HUES48 (cell line): Measurements from ENCODE around the gene PRRC2A.

Experiments
- H3K27ac ChIP-seq: one replicate; pipeline ENCODE4 v1.7.0; 2013; ENCODE audit warnings: low read depth, low read length, inconsistent platforms
- H3K27me3 ChIP-seq: 2 replicates; pipeline ENCODE4 v1.6.1; 2013; ENCODE audit warnings: mild to moderate bottlenecking, low read length; ENCODE audit not compliant: control insufficient read depth, insufficient read depth
- H3K36me3 ChIP-seq: 2 replicates; pipeline ENCODE4 v1.6.1; 2013; ENCODE audit warnings: low read length; ENCODE audit not compliant: control insufficient read depth, insufficient read depth
- H3K4me1 ChIP-seq: 2 replicates; pipeline ENCODE4 v1.6.1; 2013; ENCODE audit warnings: mild to moderate bottlenecking, low read length; ENCODE audit not compliant: control insufficient read depth, insufficient read depth
- H3K4me3 ChIP-seq: 2 replicates; pipeline ENCODE4 v1.5.1; 2013; ENCODE audit warnings: mild to moderate bottlenecking, low read depth, low read length
- H3K9ac ChIP-seq: 2 replicates; pipeline ENCODE4 v1.6.1; 2013; ENCODE audit warnings: mild to moderate bottlenecking, low read depth, low read length, moderate library complexity
- H3K9me3 ChIP-seq: 2 replicates; pipeline ENCODE4 v1.6.1; 2013; ENCODE audit warnings: low read length; ENCODE audit not compliant: control insufficient read depth, insufficient read depth

PRRC2A gene

GRCh38 chr6:31663126-31663960 is 42.8 kb downstream of the PRRC2A start:
- no peaks in the 10 kb centered on the region for H3K27me3 ChIP-seq
- no peak overlapping the region for H3K9ac ChIP-seq
- peak overlapping the region; percentile 98 for H3K4me3 ChIP-seq
- H3K9me3 ChIP-seq = no peaks in the 10 kb centered on the region
- H3K4me1 ChIP-seq = peaks cover 12% of the 10 kb centered on the region
- peaks cover 37% of the 10 kb centered on the region for H3K36me3 ChIP-seq
- peak overlapping the region; percentile 99 for H3K27ac ChIP-seq

- no peaks in the 10 kb centered on the region for H3K9me3 ChIP-seq
- H3K4me1 ChIP-seq = peaks cover 12% of the 10 kb centered on the region
These were observed 43.7 kb downstream of the PRRC2A start for GRCh38 chr6:31663961-31664789.

GRCh38 chr6:31664790-31665500 is 44.4 kb downstream of the PRRC2A start, which contains the start of gene GPANK1:
GPANK1 (minus strand) TSS chr6:31664997; CDS start chr6:31664478, 519 bp downstream.
- peak within 1 kb of the TSS; percentile 96 for H3K9ac ChIP-seq
- H3K27ac ChIP-seq = peak within 1 kb of the TSS; percentile 99
- peaks cover 53% of the 10 kb centered on the region for H3K36me3 ChIP-seq
- H3K4me3 ChIP-seq = peak within 1 kb of the TSS; percentile 98
- H3K4me1 ChIP-seq = peaks cover 12% of the 10 kb centered on the region
- H3K27me3 ChIP-seq = no peaks in the 10 kb centered on the region
- H3K9me3 ChIP-seq = no peaks in the 10 kb centered on the region

More at GRCh38 chr6:31663961-31664789, 43.7 kb downstream of the PRRC2A start:
- peak overlapping the region; percentile 99 for H3K27ac ChIP-seq
- no peaks in the 10 kb centered on the region for H3K27me3 ChIP-seq
- peak overlapping the region; percentile 98 for H3K4me3 ChIP-seq
- H3K36me3 ChIP-seq = peaks cover 45% of the 10 kb centered on the region
- peak overlapping the region; percentile 96 for H3K9ac ChIP-seq

GRCh38 chr6:31665501-31666336 is 45.2 kb downstream of the PRRC2A start, which contains the start of gene CSNK2B:
CSNK2B (plus strand) TSS chr6:31666080; CDS start chr6:31666832, 752 bp downstream.
- H3K9me3 ChIP-seq = no peaks in the 10 kb centered on the region
- H3K36me3 ChIP-seq = peaks cover 61% of the 10 kb centered on the region

GRCh38 chr6:31666337-31666965 is 45.9 kb downstream of the PRRC2A start:
- H3K4me3 ChIP-seq = peak overlapping the region; percentile 98
- peak overlapping the region; percentile 61; the same call in 1 of the 2 replicates for H3K9ac ChIP-seq
- H3K27ac ChIP-seq = peak overlapping the region; percentile 84
- H3K4me1 ChIP-seq = peaks cover 12% of the 10 kb centered on the region
- H3K27me3 ChIP-seq = no peaks in the 10 kb centered on the region
- no peaks in the 10 kb centered on the region for H3K9me3 ChIP-seq
- H3K36me3 ChIP-seq = peaks cover 68% of the 10 kb centered on the region

More at GRCh38 chr6:31665501-31666336, 45.2 kb downstream of the PRRC2A start, which contains the start of gene CSNK2B:
- Histone ChIP-seq H3K9ac (peak within 1 kb of the TSS; percentile 96), H3K4me3 (peak within 1 kb of the TSS; percentile 98), H3K27ac (peak within 1 kb of the TSS; percentile 99), H3K27me3 (no peaks in the 10 kb centered on the region), H3K4me1 (peaks cover 12% of the 10 kb centered on the region)

GRCh38 chr6:31669676-31670075 is 49.2 kb downstream of the PRRC2A start, which contains the start of gene LY6G5B:
LY6G5B (plus strand) TSS chr6:31669976; CDS start chr6:31670951, 975 bp downstream.
- H3K36me3 ChIP-seq = peaks cover 60% of the 10 kb centered on the region

GRCh38 chr6:31676322-31676903 is 55.9 kb downstream of the PRRC2A start:
- Histone ChIP-seq H3K4me1 (0 out of 2 replicates have a peak, but pooled peaks cover 3% of the 10 kb centered on the region), H3K36me3 (peaks cover 18% of the 10 kb centered on the region), H3K27me3 (peaks cover 7% of the 10 kb centered on the region), H3K9ac (no peak overlapping the region), H3K4me3 (no peak overlapping the region), H3K9me3 (no peaks in the 10 kb centered on the region), H3K27ac (no peak overlapping the region)

More at GRCh38 chr6:31669676-31670075, 49.2 kb downstream of the PRRC2A start, which contains the start of gene LY6G5B:
- no peaks in the 10 kb centered on the region for H3K27me3 ChIP-seq
- peaks cover 5% of the 10 kb centered on the region for H3K4me1 ChIP-seq
- H3K4me3 ChIP-seq = no peak within 1 kb of the TSS
- no peak within 1 kb of the TSS for H3K27ac ChIP-seq
- H3K9ac ChIP-seq = no peak within 1 kb of the TSS
- no peaks in the 10 kb centered on the region for H3K9me3 ChIP-seq

- Histone ChIP-seq H3K36me3 (peaks cover 13% of the 10 kb centered on the region), H3K27ac (no peak overlapping the region), H3K4me1 (0 out of 2 replicates have a peak, but pooled peaks cover 3% of the 10 kb centered on the region), H3K27me3 (peaks cover 11% of the 10 kb centered on the region), H3K9ac (no peak overlapping the region), H3K9me3 (no peaks in the 10 kb centered on the region), H3K4me3 (no peak overlapping the region)
These were observed 56.4 kb downstream of the PRRC2A start for GRCh38 chr6:31676904-31677303.

GRCh38 chr6:31677955-31678354 is 57.4 kb downstream of the PRRC2A start:
- no peaks in the 10 kb centered on the region for H3K9me3 ChIP-seq
- 0 out of 2 replicates have a peak, but pooled peaks cover 3% of the 10 kb centered on the region for H3K4me1 ChIP-seq
- peaks cover 17% of the 10 kb centered on the region for H3K27me3 ChIP-seq
- no peak overlapping the region for H3K4me3 ChIP-seq
- H3K27ac ChIP-seq = no peak overlapping the region
- peaks cover 4% of the 10 kb centered on the region; the same call in 1 of the 2 replicates for H3K36me3 ChIP-seq
- H3K9ac ChIP-seq = 0 out of 2 replicates have a peak overlapping the region, but pooled peaks have one; percentile 23
